H9 (cell line): ENCODE data around the gene ZNF749. TPM values are rescaled to one million over a fixed set of nuclear protein-coding genes. Genes with fewer than 3 reads are reported as not detected.

ENCODE experiments used
- DNase-seq: peaks from one replicate; pipeline ENCODE4 v3.0.0-alpha.2; 2017
- H2AFZ ChIP-seq: one replicate; pipeline ENCODE4 v1.6.1; 2013; ENCODE audit warnings: mild to moderate bottlenecking, low read length, control low read depth, moderate library complexity
- H2AK5ac ChIP-seq: 2 replicates; pipeline ENCODE4 v1.6.1; 2013; ENCODE audit warnings: low read length, control low read depth, mixed read lengths; ENCODE audit not compliant: insufficient read length
- H2BK120ac ChIP-seq: one replicate; pipeline ENCODE4 v1.6.1; 2013; ENCODE audit warnings: low read depth, mild to moderate bottlenecking, low read length, control low read depth, inconsistent platforms; ENCODE audit not compliant: poor library complexity, severe bottlenecking
- H2BK12ac ChIP-seq: 2 replicates; pipeline ENCODE4 v1.6.1; 2013; ENCODE audit warnings: low read length, control low read depth, mixed read lengths, low read depth; ENCODE audit not compliant: insufficient read length
- H2BK15ac ChIP-seq: 2 replicates; pipeline ENCODE4 v1.6.1; 2013; ENCODE audit warnings: low read depth, low read length, control low read depth
- H2BK20ac ChIP-seq: one replicate; pipeline ENCODE4 v1.6.1; 2013; ENCODE audit warnings: low read depth, mild to moderate bottlenecking, low read length, control low read depth, inconsistent platforms; ENCODE audit not compliant: poor library complexity, severe bottlenecking
- H2BK5ac ChIP-seq: 2 replicates; pipeline ENCODE4 v1.6.1; 2013; ENCODE audit warnings: low read length, control low read depth, mixed read lengths; ENCODE audit not compliant: insufficient read length
- H3K14ac ChIP-seq: 2 replicates; pipeline ENCODE4 v1.6.1; 2013; ENCODE audit warnings: low read length, control low read depth; ENCODE audit not compliant: insufficient read depth
- H3K18ac ChIP-seq: 2 replicates; pipeline ENCODE4 v1.6.1; 2013; ENCODE audit warnings: low read depth, mild to moderate bottlenecking, mixed read lengths, low read length, control low read depth; ENCODE audit not compliant: insufficient read length
- H3K23ac ChIP-seq: 2 replicates; pipeline ENCODE4 v1.6.1; 2013; ENCODE audit warnings: low read length, control low read depth, mixed read lengths, low read depth; ENCODE audit not compliant: insufficient read length
- H3K23me2 ChIP-seq: 2 replicates; pipeline ENCODE4 v1.6.1; 2013; ENCODE audit warnings: low read depth, mild to moderate bottlenecking, mixed read lengths, low read length, control low read depth; ENCODE audit not compliant: insufficient read length, poor library complexity, severe bottlenecking
- H3K27ac ChIP-seq: 2 replicates; pipeline ENCODE4 v1.5.1; 2013; ENCODE audit warnings: low read length, control low read depth, mixed read lengths, low read depth; ENCODE audit not compliant: insufficient read length
- H3K27me3 ChIP-seq: 2 replicates; pipeline ENCODE4 v1.6.1; 2013; ENCODE audit warnings: low read length, control low read depth, inconsistent platforms; ENCODE audit not compliant: insufficient read depth
- H3K4ac ChIP-seq: 2 replicates; pipeline ENCODE4 v1.6.1; 2013; ENCODE audit warnings: low read depth, mild to moderate bottlenecking, control low read depth, inconsistent platforms, low read length, moderate library complexity
- H3K4me1 ChIP-seq: 2 replicates; pipeline ENCODE4 v1.6.1; 2013; ENCODE audit warnings: low read length, control low read depth, inconsistent platforms; ENCODE audit not compliant: insufficient read depth
- H3K4me2 ChIP-seq: 2 replicates; pipeline ENCODE4 v1.6.1; 2013; ENCODE audit warnings: low read length, control low read depth, mixed read lengths; ENCODE audit not compliant: insufficient read length, insufficient read depth
- H3K56ac ChIP-seq: 2 replicates; pipeline ENCODE4 v1.6.1; 2013; ENCODE audit warnings: low read depth, mild to moderate bottlenecking, mixed read lengths, low read length, control low read depth; ENCODE audit not compliant: insufficient read length
- H3K79me1 ChIP-seq: 2 replicates; pipeline ENCODE4 v1.6.1; 2013; ENCODE audit warnings: low read depth, mild to moderate bottlenecking, moderate library complexity, low read length, control low read depth, inconsistent platforms; ENCODE audit not compliant: insufficient read depth, poor library complexity, severe bottlenecking
- H3K79me2 ChIP-seq: 2 replicates; pipeline ENCODE4 v1.6.1; 2013; ENCODE audit warnings: low read length, control low read depth, inconsistent platforms; ENCODE audit not compliant: insufficient read depth
- H3K9ac ChIP-seq: 2 replicates; pipeline ENCODE4 v1.6.1; 2013; ENCODE audit warnings: low read length, control low read depth, mixed read lengths; ENCODE audit not compliant: insufficient read length; ENCODE audit errors: extremely low read depth
- H3K9me3 ChIP-seq: one replicate; pipeline ENCODE4 v1.6.1; 2013; ENCODE audit warnings: low read depth, low read length, inconsistent platforms; ENCODE audit not compliant: control insufficient read depth
- H3T11ph ChIP-seq: one replicate; pipeline ENCODE4 v1.6.1; 2013; ENCODE audit warnings: mild to moderate bottlenecking, low read length, control low read depth, inconsistent platforms
- H4K20me1 ChIP-seq: one replicate; pipeline ENCODE4 v1.6.1; 2013; ENCODE audit not compliant: control insufficient read depth, insufficient read length, insufficient read depth
- H4K5ac ChIP-seq: 2 replicates; pipeline ENCODE4 v1.6.1; 2013; ENCODE audit warnings: low read depth, mild to moderate bottlenecking, mixed read lengths, low read length, control low read depth; ENCODE audit not compliant: insufficient read length
- H4K8ac ChIP-seq: replicated peaks from 2 replicates; pipeline ENCODE4 v1.6.1; 2013; ENCODE audit warnings: low read length, control low read depth, mixed read lengths, low read depth; ENCODE audit not compliant: insufficient read length
- H4K91ac ChIP-seq: 2 replicates; pipeline ENCODE4 v1.6.1; 2013; ENCODE audit warnings: low read depth, mild to moderate bottlenecking, moderate library complexity, mixed read lengths, low read length, control low read depth; ENCODE audit not compliant: insufficient read length
- H3K27ac Mint-ChIP-seq, 3 experiments: 2 replicates in 2 of 3; 3 replicates in 1 of 3; pipeline ENCODE4 v1.8.0; 2020 to 2021; ENCODE audit warnings: mixed read lengths in 3 of 3, mild to moderate bottlenecking in 1 of 3, moderate library complexity in 1 of 3
- H3K27me3 Mint-ChIP-seq: 2 replicates; pipeline ENCODE4 v1.8.0; 2021; ENCODE audit warnings: low read depth, mild to moderate bottlenecking, moderate library complexity, mixed read lengths
- H3K36me3 Mint-ChIP-seq, 3 experiments: 2 replicates in 2 of 3; 3 replicates in 1 of 3; pipeline ENCODE4 v1.8.0; 2020 to 2021; ENCODE audit warnings: low read depth in 3 of 3, mixed read lengths in 3 of 3; ENCODE audit not compliant: insufficient read depth in 1 of 3
- H3K4me1 Mint-ChIP-seq, 2 experiments: 2 replicates each; pipeline ENCODE4 v1.8.0; 2020; ENCODE audit warnings: mixed read lengths in 2 of 2
- H3K4me3 Mint-ChIP-seq, 2 experiments: 2 replicates in 1 of 2; 3 replicates in 1 of 2; pipeline ENCODE4 v1.8.0; 2020 to 2021; ENCODE audit warnings: mild to moderate bottlenecking in 2 of 2, mixed read lengths in 2 of 2, moderate library complexity in 1 of 2
- H3K9me3 Mint-ChIP-seq, 2 experiments: 2 replicates in 1 of 2; 3 replicates in 1 of 2; pipeline ENCODE4 v1.8.0; 2020; ENCODE audit warnings: mild to moderate bottlenecking in 2 of 2, mixed read lengths in 2 of 2, moderate library complexity in 1 of 2
- WGBS: extraction: QIAGEN DNeasy Blood & Tissue Kit; methylation state at CpG from one replicate; pipeline ENCODE4 v1.1.7; 2013; ENCODE audit warnings: missing lambda C conversion rate, low lambda C conversion rate, mixed read lengths; ENCODE audit not compliant: insufficient read length; ENCODE audit errors: extremely low coverage; 5-methylcytosine and 5-hydroxymethylcytosine counted together
- total RNA-seq: library from RNA; stranded (reverse); gene quantifications from 2 replicates; pipeline ENCODE4 v1.2.1, GENCODE V29; 2021
- TF ChIP-seq, protein P1 (sequence below): fragments of 200-600 bp; sonication (generic); conservative IDR thresholded peaks from 3 replicates; pipeline ENCODE4 v1.8.0; 2021; ENCODE audit warnings: antibody characterized with exemption, mild to moderate bottlenecking

Gene ZNF749
- total RNA-seq, 1 experiment from 2014 or later = 25.0 TPM

DNA sequence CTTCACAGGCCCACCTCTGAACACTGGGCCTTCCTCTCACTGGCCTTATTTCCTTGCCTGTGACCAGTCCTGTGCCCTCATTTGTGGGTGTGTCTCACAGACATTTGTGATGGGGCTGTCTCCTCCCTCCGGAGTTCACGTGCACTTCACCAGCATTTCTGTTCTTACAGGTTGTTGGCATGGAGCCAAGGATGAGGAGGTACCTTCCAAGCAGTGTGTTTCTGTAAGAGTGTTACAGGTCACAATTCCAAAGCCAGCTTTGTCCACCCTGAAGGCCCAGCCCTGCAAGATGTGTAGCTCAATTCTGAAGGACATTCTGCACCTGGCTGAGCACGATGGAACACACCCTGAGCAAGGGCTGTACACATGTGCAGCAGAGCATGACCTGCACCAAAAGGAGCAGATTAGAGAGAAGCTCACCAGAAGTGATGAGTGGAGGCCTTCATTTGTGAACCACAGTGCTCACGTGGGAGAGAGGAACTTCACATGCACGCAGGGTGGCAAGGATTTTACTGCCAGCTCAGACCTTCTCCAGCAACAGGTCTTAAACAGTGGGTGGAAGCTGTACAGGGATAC is 8.1 kb downstream of the ZNF749 start:
- Histone ChIP-seq H3K23me2 (no peaks in the 10 kb centered on the region), H2BK15ac (no peak overlapping the region), H3K27me3 (no peaks in the 10 kb centered on the region), H3K79me2 (peaks cover 24% of the 10 kb centered on the region; the same call in 1 of the 2 replicates), H3K4me2 (no peak overlapping the region), H3K4ac (no peak overlapping the region), H3K23ac (no peak overlapping the region), H2BK120ac (no peak overlapping the region), H3K18ac (no peak overlapping the region), H3K56ac (no peak overlapping the region), H3K9ac (no peak overlapping the region), H4K91ac (no peak overlapping the region), H4K5ac (no peak overlapping the region), H4K20me1 (no peaks in the 10 kb centered on the region), H3T11ph (no peak overlapping the region), H4K8ac (no peak overlapping the region), H3K9me3 (no peaks in the 10 kb centered on the region), H2AK5ac (no peak overlapping the region), H2BK5ac (no peak overlapping the region), H3K4me1 (no peaks in the 10 kb centered on the region), H3K27ac (no peak overlapping the region), H2BK12ac (no peak overlapping the region), H2BK20ac (no peak overlapping the region), H2AFZ (no peak overlapping the region), H3K14ac (no peak overlapping the region), H3K79me1 (peaks cover 5% of the 10 kb centered on the region)
- Mint-ChIP-seq H3K27ac (no peak overlapping the region), H3K4me1 (peaks cover 0 to 5% of the 10 kb centered on the region in 2 experiments; a peak in 2 of 4 replicates), H3K36me3 (peaks cover 46 to 64% (median 47%) of the 10 kb centered on the region in 3 experiments), H3K27me3 (no peaks in the 10 kb centered on the region), H3K9me3 (peaks cover 0 to 25% of the 10 kb centered on the region in 2 experiments; a peak in 3 of 5 replicates), H3K4me3 (no peak overlapping the region)
- TF ChIP-seq, protein P1, sequence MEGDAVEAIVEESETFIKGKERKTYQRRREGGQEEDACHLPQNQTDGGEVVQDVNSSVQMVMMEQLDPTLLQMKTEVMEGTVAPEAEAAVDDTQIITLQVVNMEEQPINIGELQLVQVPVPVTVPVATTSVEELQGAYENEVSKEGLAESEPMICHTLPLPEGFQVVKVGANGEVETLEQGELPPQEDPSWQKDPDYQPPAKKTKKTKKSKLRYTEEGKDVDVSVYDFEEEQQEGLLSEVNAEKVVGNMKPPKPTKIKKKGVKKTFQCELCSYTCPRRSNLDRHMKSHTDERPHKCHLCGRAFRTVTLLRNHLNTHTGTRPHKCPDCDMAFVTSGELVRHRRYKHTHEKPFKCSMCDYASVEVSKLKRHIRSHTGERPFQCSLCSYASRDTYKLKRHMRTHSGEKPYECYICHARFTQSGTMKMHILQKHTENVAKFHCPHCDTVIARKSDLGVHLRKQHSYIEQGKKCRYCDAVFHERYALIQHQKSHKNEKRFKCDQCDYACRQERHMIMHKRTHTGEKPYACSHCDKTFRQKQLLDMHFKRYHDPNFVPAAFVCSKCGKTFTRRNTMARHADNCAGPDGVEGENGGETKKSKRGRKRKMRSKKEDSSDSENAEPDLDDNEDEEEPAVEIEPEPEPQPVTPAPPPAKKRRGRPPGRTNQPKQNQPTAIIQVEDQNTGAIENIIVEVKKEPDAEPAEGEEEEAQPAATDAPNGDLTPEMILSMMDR = no peak
- DNase-seq = no peak
- no CpG with 5 or more reads among the region's 5 CpGs for WGBS
